ENCODE data around the gene SLX9. TPM values are rescaled to one million over a fixed set of nuclear protein-coding genes. Genes with fewer than 3 reads are reported as not detected.

The SLX9 gene
- total and polyA plus RNA-seq, 8 donors: 5.4 to 83.4 (median 19.3) TPM

DNA sequence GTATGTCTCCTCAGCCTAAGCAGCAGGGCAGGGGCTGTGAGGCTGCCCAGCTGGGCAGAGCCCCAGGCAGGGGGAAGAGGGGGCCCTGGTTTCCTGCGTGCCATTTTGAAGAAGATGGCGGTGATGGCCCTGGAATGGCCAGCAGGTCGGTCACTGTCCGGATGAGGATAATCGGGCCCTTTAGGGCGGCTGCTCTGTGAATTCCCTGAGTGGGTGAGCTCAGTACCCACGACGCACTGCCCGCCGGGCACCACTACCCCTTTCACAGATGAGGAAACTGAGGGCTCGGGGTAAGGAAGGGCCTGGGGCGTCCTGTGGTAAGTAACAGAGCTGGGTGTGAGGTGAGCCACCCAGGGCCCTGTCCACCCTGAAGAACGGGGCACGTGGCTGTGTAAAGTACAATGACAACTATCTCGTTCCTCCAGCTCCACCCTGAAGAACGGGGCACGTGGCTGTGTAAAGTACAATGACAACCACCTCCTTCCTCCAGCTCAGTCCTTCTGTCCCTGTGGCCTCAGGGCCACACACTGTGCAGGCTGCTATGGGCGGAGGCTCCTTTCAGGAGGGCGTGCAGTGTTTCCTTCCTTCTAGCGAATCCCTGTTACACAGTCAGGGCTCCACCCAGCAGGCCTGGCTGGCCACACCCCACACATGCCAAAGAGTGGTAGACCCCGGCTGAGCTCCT lies 42.4 kb upstream of the SLX9 start:
- H3K4me3 ChIP-seq: no peak overlapping the region
- H3K4me1 ChIP-seq: peaks cover 0 to 9% (median 0%) of the 10 kb centered on the region in 4 donors

GRCh38 chr21:44898011-44898488 lies 41.8 kb upstream of the SLX9 start:
- DNase-seq: no peak
- WGBS, 5 donors: 75 to 84% (median 81%) methylated on average over 10 to 13 of the region's 13 CpGs

More for the DNA sequence above, 42.4 kb upstream of the SLX9 start:
- peak in 1 of 3 donors; percentile 19 for TF ChIP-seq POLR2AphosphoS5 (IDR thresholded peaks at IDR 0.05)
- no peak for TF ChIP-seq POLR2A (IDR thresholded peaks at IDR 0.05)
- H3K36me3 ChIP-seq: peaks cover 0 to 39% (median 19%) of the 10 kb centered on the region in 4 donors
- peaks cover 0 to 40% (median 0%) of the 10 kb centered on the region in 3 donors for H3K27me3 ChIP-seq
- intact Hi-C loops (cut with DNase I; ENCODE audit: low total_unique reads): no loop called here
- peak; percentile 43 to 56 for DNase-seq
- WGBS, 5 donors: 47 to 73% (median 67%) methylated on average over 3 to 21 of the region's 21 CpGs
- no peaks in the 10 kb centered on the region for H3K9me3 ChIP-seq
- no peak overlapping the region for H3K27ac ChIP-seq

DNA sequence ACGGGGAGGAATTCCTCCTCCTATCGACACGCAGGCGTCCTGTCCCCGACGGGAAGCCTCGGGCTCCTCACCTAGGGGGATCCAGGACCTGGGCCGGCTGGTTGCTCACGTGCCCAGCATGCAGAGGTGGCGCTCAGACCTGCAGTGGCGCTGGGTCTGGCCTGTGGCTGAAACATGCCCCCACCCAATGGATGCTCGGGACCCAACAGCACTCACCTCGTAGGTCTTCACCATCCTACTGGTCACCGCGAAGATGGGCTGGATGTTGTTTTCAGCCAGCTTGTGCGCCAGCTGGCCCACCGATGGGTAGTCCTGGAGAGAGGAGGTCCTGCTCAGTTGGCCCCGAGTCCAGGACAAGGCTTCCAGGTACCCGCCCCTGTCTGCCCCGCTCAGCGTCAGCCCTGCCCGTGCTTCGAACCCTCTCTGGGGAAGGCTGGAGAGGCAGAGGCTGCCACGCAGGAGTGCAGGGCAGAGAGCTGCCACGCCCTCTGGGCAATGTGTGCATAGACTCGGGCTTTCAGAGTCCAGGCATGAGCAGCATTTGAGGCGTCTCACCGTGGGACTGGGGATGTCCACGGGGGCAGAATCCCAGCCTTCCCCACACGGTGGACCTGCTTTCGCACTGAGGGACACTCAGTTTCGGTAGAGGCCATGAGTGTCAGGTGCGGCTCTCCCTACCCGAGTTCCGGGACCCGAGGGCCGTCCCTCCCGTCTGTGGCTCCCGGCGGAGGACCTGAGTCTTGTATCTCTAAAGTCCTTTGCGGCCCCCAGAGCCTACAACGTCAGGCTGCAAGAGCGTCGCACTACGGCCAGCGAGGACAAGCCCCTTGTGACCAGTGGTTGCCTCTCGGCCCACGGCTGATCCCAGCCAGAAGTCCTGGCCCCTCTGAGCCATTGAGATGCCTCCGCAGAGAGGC lies 40.7 kb upstream of the SLX9 start:
- H3K4me1 ChIP-seq: peaks cover 0 to 17% (median 10%) of the 10 kb centered on the region in 4 donors
- intact Hi-C loops (cut with DNase I; ENCODE audit: low total_unique reads): no loop called here
- no peak overlapping the region for H3K27ac ChIP-seq
- H3K27me3 ChIP-seq: peaks cover 0 to 33% (median 0%) of the 10 kb centered on the region in 3 donors
- no peak for TF ChIP-seq EP300 (IDR thresholded peaks at IDR 0.05)
- TF ChIP-seq POLR2AphosphoS5 (IDR thresholded peaks at IDR 0.05): no peak
- TF ChIP-seq CTCF (IDR thresholded peaks at IDR 0.05): no peak
- no peak for TF ChIP-seq POLR2A (IDR thresholded peaks at IDR 0.05)
- 72 to 89% (median 76%) methylated on average over 37 to 49 of the region's 49 CpGs for WGBS, 5 donors
- peaks cover 0 to 49% (median 19%) of the 10 kb centered on the region in 4 donors for H3K36me3 ChIP-seq
- H3K9me3 ChIP-seq: no peaks in the 10 kb centered on the region
- no peak overlapping the region for H3K4me3 ChIP-seq
- DNase-seq: no peak

More at GRCh38 chr21:44898011-44898488, 41.8 kb upstream of the SLX9 start:
- Histone ChIP-seq H3K4me3 (no peak overlapping the region), H3K36me3 (peaks cover 0 to 42% (median 19%) of the 10 kb centered on the region in 4 donors), H3K4me1 (peaks cover 0 to 9% (median 3%) of the 10 kb centered on the region in 4 donors), H3K27ac (no peak overlapping the region), H3K9me3 (no peaks in the 10 kb centered on the region), H3K27me3 (peaks cover 0 to 40% (median 0%) of the 10 kb centered on the region in 3 donors)
- intact Hi-C loops (cut with DNase I; ENCODE audit: low total_unique reads): no loop called here
- TF ChIP-seq CTCF (IDR thresholded peaks at IDR 0.05): no peak

DNA sequence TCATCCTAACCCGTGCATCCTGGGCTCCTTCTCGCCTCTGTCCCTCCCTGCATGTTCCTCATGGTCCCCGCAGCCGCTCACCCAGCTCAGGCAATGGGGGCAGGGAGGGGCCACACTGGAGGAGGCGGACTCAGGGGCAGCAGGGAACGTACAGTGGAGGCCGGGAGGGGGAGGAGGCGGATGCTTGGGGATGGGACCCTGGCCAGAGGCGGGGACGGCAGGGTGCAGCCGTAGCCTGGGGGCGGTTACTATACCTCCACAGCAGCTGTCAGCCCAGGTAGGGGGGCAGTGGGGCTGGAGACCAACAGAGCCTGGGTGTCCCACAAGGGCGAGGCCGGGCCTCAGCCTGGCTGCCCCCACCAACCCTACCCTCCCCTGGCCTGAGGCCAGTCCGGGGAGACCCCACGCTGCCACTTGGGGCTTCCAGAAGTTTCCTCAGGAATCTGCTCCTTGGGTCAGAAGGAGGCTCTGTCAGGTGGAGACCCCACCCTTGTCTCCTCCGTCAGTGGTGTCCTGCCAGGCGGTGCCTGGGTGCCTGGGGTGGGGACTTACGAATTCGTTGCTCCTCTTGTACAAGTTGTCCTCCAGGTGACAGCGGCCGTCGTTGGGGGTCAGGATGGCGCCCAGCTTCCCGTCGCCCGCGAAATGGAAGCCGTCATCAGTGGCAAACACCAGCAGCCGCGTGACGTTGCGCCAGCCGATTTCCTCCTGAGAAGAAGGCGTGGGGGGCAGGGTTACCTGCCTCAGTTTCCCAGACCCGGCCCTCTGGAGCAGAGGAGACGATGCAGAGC lies 39.9 kb upstream of the SLX9 start:
- Histone ChIP-seq H3K27me3 (peaks cover 0 to 25% (median 0%) of the 10 kb centered on the region in 3 donors), H3K9me3 (no peaks in the 10 kb centered on the region), H3K36me3 (peaks cover 0 to 51% (median 19%) of the 10 kb centered on the region in 4 donors), H3K4me1 (peaks cover 0 to 17% (median 11%) of the 10 kb centered on the region in 4 donors), H3K27ac (no peak overlapping the region), H3K4me3 (no peak overlapping the region)
- intact Hi-C loops (cut with DNase I; ENCODE audit: low total_unique reads): no loop called here
- DNase-seq: no peak
- TF ChIP-seq POLR2AphosphoS5 (IDR thresholded peaks at IDR 0.05): no peak
- TF ChIP-seq POLR2A (IDR thresholded peaks at IDR 0.05): no peak
- TF ChIP-seq CTCF (IDR thresholded peaks at IDR 0.05): no peak
- no peak for TF ChIP-seq EP300 (IDR thresholded peaks at IDR 0.05)
- WGBS, 5 donors: 85 to 92% (median 88%) methylated on average over 27 to 37 of the region's 37 CpGs

Measured in stomach (tissue), 9 donors.